HG02678 (cell line): Measurements from ENCODE around the gene CEPT1.
A peak's percentile ranks its signal among the peaks of the same experiment; 100 is the strongest.

Experiments
- ATAC-seq: cut with Tn5 transposase; IDR thresholded peaks from one replicate; pipeline ENCODE4 v1.9.1; 2021; ENCODE audit warnings: mild to moderate bottlenecking, moderate library complexity; ENCODE audit not compliant: unreplicated experiment

Gene CEPT1

DNA sequence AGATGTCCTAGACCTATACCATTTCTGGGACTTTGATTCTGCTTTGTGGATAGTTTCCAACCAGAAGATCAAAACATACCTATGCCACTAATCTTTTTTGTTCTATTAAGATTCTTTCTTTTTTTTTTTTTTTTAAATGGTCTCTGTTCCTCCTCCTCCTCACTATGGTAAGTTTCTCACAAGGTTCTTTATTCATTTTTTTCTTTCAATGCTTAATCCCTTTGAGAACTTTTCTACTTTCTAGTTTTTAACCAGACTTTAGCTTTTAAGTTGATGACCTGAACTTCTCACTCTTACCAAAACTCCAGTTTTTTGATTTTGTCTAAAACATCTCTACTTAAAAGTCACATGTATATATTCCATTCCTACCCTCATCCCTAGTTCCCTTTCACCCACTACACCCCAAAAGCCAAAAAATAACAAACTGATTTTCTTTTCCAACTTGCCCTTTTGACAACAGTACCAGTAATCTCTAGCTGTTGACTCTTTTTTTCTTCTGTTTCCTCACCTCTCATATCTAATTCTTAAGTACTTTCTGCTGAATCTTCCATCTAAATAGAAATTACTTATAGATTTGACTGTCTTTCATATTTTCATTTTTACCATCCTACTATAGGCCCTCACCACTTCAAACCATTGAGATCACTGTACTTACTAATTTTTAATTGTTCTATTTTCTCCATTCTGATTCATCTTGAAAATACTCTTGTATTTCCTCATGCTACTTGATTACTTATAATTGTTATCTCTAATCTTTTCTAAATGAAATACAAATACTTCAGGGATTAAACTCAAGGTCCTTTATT is 6.1 kb downstream of the CEPT1 start:
- no peak for ATAC-seq

DNA sequence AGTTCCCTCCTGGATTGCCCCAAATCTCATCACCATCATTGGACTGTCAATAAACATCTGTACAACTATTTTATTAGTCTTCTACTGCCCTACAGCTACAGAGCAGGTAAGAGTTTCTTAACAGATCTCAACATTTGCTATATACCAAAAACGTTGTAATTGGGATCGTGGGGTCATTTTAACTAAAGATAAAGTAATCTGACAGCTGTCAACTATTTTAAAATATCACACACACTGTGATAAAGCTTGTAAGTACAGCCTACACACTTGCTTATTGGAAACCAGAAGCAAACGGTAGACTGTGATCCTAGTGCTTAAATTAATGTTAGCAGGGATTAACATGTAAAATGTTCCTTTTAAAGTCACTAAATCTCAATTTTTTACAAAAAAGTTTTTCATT is 7.9 kb downstream of the CEPT1 start:
- no peak for ATAC-seq

GRCh38 chr1:111148376-111148881 is 8.4 kb downstream of the CEPT1 start:
- ATAC-seq, result peak; percentile 43

DNA sequence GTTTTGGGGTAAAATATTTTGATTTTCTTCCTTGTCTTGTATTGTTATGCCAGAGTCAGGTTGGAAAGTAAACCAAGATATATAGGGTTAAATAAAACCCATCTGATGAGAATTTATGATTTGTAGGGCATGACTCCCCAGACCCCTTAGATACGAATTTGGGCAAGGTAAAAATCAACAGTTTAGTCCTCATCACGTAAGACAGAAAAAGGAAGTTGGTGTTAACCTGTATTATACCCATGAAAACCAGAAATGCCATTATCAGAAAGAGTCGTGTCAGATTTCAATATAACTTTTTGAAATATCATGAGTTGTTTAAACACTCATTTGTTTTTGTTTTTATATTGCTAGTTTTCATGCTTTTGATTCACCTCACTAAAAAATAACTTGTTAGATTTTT is 11.8 kb downstream of the CEPT1 start:
- ATAC-seq, result no peak

DNA sequence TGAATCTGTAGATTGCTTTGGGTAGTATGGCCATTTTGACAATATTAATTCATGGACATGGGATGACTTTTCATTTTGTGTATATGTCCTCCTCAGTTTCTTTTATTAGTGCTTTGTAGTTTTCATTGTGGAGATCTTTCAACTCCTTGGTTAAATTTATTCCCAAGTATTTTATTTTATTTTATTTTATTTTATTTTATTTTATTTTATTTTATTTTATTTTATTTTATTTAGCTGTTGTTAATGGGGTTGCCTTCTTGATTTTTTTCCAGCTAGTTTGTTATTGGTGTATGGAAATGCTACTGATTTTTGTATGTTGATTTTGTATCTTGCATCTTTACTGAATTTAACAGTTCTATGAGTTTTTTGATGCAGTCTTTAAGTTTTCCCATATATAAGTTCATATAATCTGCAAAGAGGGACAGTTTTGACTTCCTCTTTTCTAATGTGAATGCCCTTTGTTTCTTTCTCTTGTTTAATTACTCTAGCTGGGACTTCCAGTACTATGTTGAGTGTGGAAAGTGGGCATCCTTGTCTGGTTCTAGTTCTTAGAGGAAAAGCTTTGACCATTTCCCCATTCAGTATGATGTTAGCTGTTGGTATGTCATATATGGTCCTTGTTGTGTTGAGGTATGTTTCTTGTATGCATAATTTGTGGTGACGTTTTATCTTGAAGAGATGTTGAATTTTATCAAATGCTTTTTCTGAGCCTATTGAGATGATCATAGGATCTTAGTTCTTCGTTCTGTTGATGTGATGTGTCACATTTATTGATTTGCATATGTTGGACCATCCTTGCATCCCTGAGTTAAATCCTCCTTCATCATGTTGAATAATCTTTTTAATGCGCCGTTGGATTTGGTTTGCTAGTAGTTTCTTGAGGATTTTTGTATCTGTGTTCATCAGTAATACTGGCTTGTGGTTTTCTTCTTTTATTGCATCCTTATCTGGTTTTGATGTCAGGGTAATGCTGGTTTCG is 14.3 kb downstream of the CEPT1 start:
- no peak for ATAC-seq

DNA sequence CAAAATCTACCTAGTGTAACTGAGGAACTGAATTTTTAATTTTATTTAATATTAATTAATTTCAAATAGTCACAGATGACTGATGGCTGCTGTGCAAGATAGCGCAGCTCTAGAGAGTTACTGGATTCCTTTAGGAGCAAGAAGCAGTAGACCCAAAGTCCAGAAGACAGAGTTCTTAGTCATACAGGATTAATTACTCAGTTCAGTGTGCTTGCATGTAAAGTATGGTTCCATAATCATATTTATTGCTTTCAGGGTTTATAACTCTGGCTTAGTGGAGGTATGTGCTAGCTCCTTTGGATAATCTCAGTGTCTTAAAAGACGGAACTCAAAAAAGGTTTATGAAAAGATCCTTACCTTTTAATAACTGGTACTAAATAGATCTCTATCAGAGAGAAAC is 17.4 kb downstream of the CEPT1 start:
- no peak for ATAC-seq

GRCh38 chr1:111161843-111162487 is 21.9 kb downstream of the CEPT1 start:
- no peak for ATAC-seq

GRCh38 chr1:111162488-111162880 is 22.5 kb downstream of the CEPT1 start:
- ATAC-seq, result no peak

- ATAC-seq, result no peak
These were observed 23.3 kb downstream of the CEPT1 start for GRCh38 chr1:111163363-111163762.

GRCh38 chr1:111164151-111164550 is 24.1 kb downstream of the CEPT1 start:
- no peak for ATAC-seq

DNA sequence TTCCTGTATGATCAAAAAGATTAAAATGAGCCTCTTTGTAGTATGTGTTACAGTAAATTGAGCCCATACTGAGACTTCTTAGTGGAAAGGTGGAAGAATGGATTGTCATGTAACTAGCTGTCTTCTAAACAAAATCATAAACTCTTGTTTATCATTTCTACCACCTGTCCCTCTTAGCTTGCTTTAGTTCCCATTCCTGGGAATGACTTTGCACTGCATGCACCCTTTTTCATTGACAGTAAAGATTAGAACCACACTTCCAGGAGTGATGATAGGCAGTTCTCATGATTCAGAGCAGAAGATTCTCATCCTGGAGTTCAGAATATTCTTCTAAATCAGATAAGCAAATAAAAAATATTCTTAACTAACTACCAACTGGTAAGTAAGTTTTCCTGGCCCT is 32.4 kb downstream of the CEPT1 start:
- ATAC-seq, result no peak

- no peak for ATAC-seq
These were observed 34.0 kb downstream of the CEPT1 start for GRCh38 chr1:111174070-111174469.

DNA sequence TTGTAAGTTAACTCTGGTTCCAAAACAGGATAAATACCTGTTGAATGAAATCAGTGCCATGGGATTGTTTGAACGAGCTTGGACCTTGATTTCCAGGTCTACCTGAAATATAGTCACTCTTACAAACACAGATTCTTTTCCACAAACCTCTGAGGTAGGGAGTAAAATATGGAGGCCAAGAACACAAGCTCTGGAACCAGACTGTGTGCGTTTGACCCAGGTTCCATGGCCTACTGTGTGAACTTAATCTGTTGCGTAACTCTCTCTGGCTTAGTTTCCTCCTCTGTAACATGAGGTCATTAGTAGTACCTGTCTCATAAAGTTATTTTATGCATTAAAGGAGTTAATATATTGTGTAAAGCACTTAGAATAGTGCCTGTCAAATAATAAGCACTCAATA is 35.3 kb downstream of the CEPT1 start:
- no peak for ATAC-seq

DNA sequence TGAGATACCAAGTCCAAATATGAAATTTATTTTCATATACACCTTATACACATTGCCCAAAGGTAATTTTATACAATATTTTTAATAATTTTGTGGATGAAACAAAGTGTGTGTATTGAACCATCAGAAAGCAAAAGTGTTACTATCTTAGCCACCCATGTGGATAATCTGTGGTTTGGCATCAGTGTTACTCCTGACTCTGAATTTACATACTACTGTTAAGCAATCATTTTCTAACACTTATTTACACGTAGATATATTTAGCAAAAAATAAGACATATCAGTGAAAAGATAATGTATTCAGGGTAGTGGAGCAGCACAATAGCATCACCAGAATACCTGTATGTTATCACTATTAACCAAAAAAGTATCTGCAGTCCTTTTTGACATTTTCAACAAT is 36.7 kb downstream of the CEPT1 start:
- no peak for ATAC-seq

DNA sequence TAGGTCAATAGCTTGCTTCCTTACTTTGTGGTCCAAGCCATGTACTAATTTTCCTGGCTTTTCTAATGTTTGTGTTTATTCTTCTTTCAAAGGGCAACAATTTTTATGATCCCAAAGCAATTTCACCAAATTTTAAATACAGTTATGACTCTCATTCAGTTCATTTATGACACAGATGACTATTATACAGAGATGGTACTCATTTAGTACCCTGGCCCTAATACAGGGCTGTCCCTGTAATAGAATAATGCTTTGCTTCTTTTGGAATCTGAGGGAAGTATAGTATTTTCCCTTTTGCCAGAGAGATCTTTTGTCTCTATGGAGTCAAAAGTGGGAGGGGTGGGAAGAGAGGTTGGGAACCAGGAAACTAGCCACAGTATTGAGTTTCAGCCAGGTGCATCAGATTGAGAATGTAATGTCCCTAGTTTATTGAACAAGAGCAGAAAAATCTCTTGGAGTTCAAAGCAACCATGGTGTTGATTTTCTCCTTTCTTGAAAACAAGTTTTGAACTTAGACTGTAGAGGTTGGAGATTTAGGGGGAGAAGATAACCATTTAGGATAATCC is 40.0 kb downstream of the CEPT1 start:
- ATAC-seq, result no peak

- ATAC-seq, result no peak
These were observed 42.0 kb downstream of the CEPT1 start for GRCh38 chr1:111182052-111182451.

DNA sequence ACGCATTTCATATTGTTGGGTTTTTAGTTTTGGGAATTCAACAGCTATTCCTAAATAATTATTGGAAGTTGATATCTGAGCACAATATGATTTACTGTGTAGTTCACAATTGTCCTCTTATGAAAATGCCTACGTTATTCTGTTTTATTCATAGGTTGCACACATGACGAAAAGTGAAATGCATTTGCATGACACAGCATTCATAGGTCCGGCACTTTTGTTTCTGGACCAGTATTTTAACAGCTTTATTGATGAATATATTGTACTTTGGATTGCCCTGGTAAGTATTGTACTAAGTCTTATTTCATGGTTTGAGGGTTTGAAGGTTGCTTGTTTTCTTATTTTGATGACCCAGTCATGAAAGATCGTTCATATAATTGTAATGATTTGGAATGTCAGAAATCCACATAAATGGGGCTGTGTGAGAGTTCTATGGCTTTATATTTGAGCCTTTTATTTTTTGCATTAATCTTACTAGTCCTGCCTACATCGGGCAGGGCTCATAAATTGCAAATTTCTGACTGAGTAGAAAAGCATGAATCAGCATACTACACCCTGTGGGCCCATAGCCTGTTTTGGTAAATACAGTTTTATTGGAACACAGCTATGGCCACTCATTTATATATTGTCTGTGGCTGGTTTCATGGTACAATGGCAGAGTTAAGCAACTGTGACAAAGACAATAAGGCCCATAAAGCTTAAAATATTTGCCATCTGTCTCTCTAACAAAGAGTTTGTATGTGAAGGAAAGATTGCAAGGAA is 43.5 kb downstream of the CEPT1 start:
- ATAC-seq, result no peak

DNA sequence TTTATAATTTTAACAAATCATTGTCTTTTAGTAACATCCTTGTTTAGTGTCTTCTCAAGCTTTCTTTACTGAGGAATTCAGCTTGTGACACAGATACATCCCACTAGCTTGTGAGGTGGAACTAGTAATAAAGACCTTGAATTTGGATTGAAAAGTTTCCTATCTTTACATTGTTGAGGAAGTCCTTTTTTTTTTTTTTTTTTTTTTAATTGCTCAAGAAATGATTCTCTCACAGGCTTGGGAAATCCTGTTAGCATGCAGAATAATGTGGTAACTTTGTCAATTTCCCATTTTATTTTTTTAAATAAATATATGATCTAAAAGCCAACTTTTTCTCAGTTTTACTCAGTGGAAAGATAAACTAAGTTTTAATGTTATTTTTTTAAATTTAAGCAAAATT is 44.6 kb downstream of the CEPT1 start:
- ATAC-seq, result no peak

- no peak for ATAC-seq
These were observed 51.0 kb downstream of the CEPT1 start for GRCh38 chr1:111190931-111191451.

DNA sequence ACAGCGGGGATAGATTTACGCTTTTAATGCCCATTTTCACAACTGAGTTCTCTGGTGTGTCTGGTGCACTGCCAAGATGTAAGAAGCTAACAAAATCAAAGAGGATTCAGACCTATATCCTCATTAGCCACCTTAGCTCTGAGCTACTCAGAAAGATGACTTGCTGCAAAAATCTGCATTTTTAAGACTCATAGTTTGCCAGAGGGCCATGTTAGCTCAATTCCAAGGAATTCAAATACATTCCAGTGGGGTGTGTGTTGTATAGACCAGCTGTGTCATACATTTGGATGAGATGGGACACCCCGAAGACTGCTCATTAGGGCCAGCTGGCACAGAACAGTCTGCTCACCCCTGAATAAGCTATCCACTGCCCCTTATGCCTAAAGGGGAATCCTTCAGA is 51.5 kb downstream of the CEPT1 start:
- ATAC-seq, result no peak
